C4-2B (cell line): ENCODE data around the gene PIGL.

ENCODE experiments used
- ZFX ChIP-seq: fragments of 450-650 bp; IDR thresholded peaks from 2 replicates; pipeline ENCODE4 v1.6.1; 2017
- TF ChIP-seq, protein P1 (sequence below): fragments of 450-650 bp; conservative IDR thresholded peaks from 2 replicates; pipeline ENCODE4 v1.5.1; 2017; ENCODE audit warnings: mild to moderate bottlenecking

GRCh38 chr17:16328997-16329396 lies 112.0 kb downstream of the PIGL start:
- TF ChIP-seq, protein P1, sequence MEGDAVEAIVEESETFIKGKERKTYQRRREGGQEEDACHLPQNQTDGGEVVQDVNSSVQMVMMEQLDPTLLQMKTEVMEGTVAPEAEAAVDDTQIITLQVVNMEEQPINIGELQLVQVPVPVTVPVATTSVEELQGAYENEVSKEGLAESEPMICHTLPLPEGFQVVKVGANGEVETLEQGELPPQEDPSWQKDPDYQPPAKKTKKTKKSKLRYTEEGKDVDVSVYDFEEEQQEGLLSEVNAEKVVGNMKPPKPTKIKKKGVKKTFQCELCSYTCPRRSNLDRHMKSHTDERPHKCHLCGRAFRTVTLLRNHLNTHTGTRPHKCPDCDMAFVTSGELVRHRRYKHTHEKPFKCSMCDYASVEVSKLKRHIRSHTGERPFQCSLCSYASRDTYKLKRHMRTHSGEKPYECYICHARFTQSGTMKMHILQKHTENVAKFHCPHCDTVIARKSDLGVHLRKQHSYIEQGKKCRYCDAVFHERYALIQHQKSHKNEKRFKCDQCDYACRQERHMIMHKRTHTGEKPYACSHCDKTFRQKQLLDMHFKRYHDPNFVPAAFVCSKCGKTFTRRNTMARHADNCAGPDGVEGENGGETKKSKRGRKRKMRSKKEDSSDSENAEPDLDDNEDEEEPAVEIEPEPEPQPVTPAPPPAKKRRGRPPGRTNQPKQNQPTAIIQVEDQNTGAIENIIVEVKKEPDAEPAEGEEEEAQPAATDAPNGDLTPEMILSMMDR = no peak
- TF ChIP-seq ZFX = no peak
